K562 (cell line): Measurements from ENCODE around the gene RPRD1B. TPM values are rescaled to one million over a fixed set of nuclear protein-coding genes. Genes with fewer than 3 reads are reported as not detected.

Source experiments
- AFF4 ChIP-seq: sonication (generic); formaldehyde crosslinking; IDR thresholded peaks from 2 replicates; pipeline ENCODE4 v1.8.0; 2023; ENCODE audit warnings: mild to moderate bottlenecking, missing genetic modification reagents
- NR3C1 ChIP-seq: sonication (generic); formaldehyde crosslinking; IDR thresholded peaks from 2 replicates; pipeline ENCODE4 v1.8.1; 2022; ENCODE audit warnings: missing genetic modification reagents
- NUFIP1 ChIP-seq: fragments of 450-650 bp; IDR thresholded peaks from 2 replicates; pipeline ENCODE4 v1.6.1; 2018; ENCODE audit not compliant: partially characterized antibody
- POLR2H ChIP-seq: IDR thresholded peaks from 2 replicates; pipeline ENCODE4 v1.6.1; 2016; ENCODE audit warnings: missing genetic modification characterization, low read depth, mild to moderate bottlenecking, control low read depth, missing compliant biosample characterization, moderate library complexity
- SAFB ChIP-seq: fragments of 200-400 bp; formaldehyde crosslinking; IDR thresholded peaks from 2 replicates; pipeline ENCODE4 v1.6.1; 2017; ENCODE audit warnings: low read depth, low read length, borderline replicate concordance
- ZNF175 ChIP-seq: fragments of 200-800 bp; sonication (Bioruptor generic); IDR thresholded peaks from 2 replicates; pipeline ENCODE4 v1.6.1; 2016; ENCODE audit warnings: low read depth, mild to moderate bottlenecking, missing genetic modification characterization, missing compliant biosample characterization
- ZNF24 ChIP-seq: fragments of 450-650 bp; IDR thresholded peaks from 2 replicates; pipeline ENCODE4 v1.6.1; 2016
- ZNF592 ChIP-seq: fragments of 450-650 bp; IDR thresholded peaks from 2 replicates; pipeline ENCODE4 v1.6.1; 2017; ENCODE audit warnings: antibody characterized with exemption, mild to moderate bottlenecking
- ZNF696 ChIP-seq: fragments of 250-450 bp; sonication (Bioruptor Pico); conservative IDR thresholded peaks from 2 replicates; pipeline ENCODE4 v1.4.0; 2020; ENCODE audit warnings: mild to moderate bottlenecking, moderate library complexity
- polyA plus RNA-seq, 8 experiments: library from polyadenylated mRNA; depleted of rRNA in 4 of 8; stranded (reverse) in 5 of 8; unstranded in 3 of 8; fragments of >200 nt; fragmentation: Nextera tagmentation in 2 of 8; fragmentation: Illumina TruSeq in 1 of 8; extraction: Ambion mirVana in 2 of 8; extraction: Trizol in 1 of 8; gene quantifications; 2 replicates each; pipeline versions ENCODE4 v1.2.1 to v1.2.3, GENCODE V29; 2011 to 2014; ENCODE audit warnings: inconsistent platforms in 1 of 8, missing spikeins in 1 of 8
- total RNA-seq, 7 experiments: library from RNA; depleted of rRNA in 6 of 7; stranded (reverse); fragments of >200 nt in 6 of 7; fragmentation: Illumina TruSeq in 2 of 7; extraction: Trizol in 2 of 7; gene quantifications; 2 replicates each; pipeline versions ENCODE4 v1.2.1 to v1.2.3, GENCODE V29; 2011 to 2021; ENCODE audit warnings: low replicate concordance in 1 of 7
- TF ChIP-seq, protein P1 (sequence below): fragments of 250-450 bp; sonication (Bioruptor Pico); IDR thresholded peaks from 2 replicates; pipeline ENCODE4 v1.4.0; 2020; ENCODE audit warnings: borderline replicate concordance
- TF ChIP-seq, protein P2 (sequence below), 2 experiments: fragments of 450-650 bp; IDR thresholded peaks; 2 replicates each; pipeline ENCODE4 v1.6.1; 2018; ENCODE audit warnings: mild to moderate bottlenecking in 2 of 2, low read depth in 1 of 2; ENCODE audit not compliant: partially characterized antibody in 2 of 2

Gene RPRD1B
- total and polyA plus RNA-seq, 9 of the 15 experiments (the other 6 are each of a cell fraction or from before 2014, with no cell fraction given), result 5.5 to 43.0 (median 24.4) TPM

- TF ChIP-seq, protein P1, sequence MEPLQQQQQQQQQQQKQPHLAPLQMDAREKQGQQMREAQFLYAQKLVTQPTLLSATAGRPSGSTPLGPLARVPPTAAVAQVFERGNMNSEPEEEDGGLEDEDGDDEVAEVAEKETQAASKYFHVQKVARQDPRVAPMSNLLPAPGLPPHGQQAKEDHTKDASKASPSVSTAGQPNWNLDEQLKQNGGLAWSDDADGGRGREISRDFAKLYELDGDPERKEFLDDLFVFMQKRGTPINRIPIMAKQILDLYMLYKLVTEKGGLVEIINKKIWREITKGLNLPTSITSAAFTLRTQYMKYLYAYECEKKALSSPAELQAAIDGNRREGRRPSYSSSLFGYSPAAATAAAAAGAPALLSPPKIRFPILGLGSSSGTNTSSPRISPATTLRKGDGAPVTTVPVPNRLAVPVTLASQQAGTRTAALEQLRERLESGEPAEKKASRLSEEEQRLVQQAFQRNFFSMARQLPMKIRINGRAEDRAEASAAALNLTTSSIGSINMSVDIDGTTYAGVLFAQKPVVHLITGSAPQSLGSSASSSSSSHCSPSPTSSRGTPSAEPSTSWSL (CRISPR knock-in tag), result no peak
- no peak for TF ChIP-seq ZNF696 (CRISPR knock-in tag)
- TF ChIP-seq, protein P2, sequence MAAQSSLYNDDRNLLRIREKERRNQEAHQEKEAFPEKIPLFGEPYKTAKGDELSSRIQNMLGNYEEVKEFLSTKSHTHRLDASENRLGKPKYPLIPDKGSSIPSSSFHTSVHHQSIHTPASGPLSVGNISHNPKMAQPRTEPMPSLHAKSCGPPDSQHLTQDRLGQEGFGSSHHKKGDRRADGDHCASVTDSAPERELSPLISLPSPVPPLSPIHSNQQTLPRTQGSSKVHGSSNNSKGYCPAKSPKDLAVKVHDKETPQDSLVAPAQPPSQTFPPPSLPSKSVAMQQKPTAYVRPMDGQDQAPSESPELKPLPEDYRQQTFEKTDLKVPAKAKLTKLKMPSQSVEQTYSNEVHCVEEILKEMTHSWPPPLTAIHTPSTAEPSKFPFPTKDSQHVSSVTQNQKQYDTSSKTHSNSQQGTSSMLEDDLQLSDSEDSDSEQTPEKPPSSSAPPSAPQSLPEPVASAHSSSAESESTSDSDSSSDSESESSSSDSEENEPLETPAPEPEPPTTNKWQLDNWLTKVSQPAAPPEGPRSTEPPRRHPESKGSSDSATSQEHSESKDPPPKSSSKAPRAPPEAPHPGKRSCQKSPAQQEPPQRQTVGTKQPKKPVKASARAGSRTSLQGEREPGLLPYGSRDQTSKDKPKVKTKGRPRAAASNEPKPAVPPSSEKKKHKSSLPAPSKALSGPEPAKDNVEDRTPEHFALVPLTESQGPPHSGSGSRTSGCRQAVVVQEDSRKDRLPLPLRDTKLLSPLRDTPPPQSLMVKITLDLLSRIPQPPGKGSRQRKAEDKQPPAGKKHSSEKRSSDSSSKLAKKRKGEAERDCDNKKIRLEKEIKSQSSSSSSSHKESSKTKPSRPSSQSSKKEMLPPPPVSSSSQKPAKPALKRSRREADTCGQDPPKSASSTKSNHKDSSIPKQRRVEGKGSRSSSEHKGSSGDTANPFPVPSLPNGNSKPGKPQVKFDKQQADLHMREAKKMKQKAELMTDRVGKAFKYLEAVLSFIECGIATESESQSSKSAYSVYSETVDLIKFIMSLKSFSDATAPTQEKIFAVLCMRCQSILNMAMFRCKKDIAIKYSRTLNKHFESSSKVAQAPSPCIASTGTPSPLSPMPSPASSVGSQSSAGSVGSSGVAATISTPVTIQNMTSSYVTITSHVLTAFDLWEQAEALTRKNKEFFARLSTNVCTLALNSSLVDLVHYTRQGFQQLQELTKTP (IDR thresholded peaks at IDR 0.05; ENCODE audit: low read depth in 1 of 2, partially characterized antibody in 2 of 2), result peak in 1 of 2 experiments; percentile 88
- TF ChIP-seq POLR2H (tag), result no peak
- no peak for TF ChIP-seq AFF4 (CRISPR knock-in tag)
- peak; percentile 67 for TF ChIP-seq ZNF592
- TF ChIP-seq NR3C1 (CRISPR knock-in tag), result no peak
- TF ChIP-seq ZNF24, result peak; percentile 11; the same call in 1 of the 2 replicates
- TF ChIP-seq NUFIP1, result no peak
- no peak for TF ChIP-seq SAFB
- 0 out of 2 replicates have a peak, but pooled peaks have one; percentile 60 for TF ChIP-seq ZNF175 (CRISPR knock-in tag)
These were observed 93.5 kb downstream of the RPRD1B start (continued) for GRCh38 chr20:38126932-38127621.
